GM23248 (cell line): ENCODE data around the gene TTLL5. TPM values are rescaled to one million over a fixed set of nuclear protein-coding genes. Genes with fewer than 3 reads are reported as not detected.

Source experiments
- DNase-seq: peaks from one replicate; pipeline ENCODE4 v3.0.0-alpha.2; 2015
- H2AFZ ChIP-seq: fragments of 200-600 bp; sonication (generic); 2 replicates; pipeline ENCODE4 v1.6.1; 2016; ENCODE audit warnings: antibody characterized with exemption
- H3F3A ChIP-seq: fragments of 200-600 bp; sonication (generic); 2 replicates; pipeline ENCODE4 v1.6.1; 2016; ENCODE audit warnings: mild to moderate bottlenecking, antibody characterized with exemption, mixed run types; ENCODE audit not compliant: insufficient read depth
- H3K27ac ChIP-seq: fragments of 200-600 bp; sonication (generic); 2 replicates; pipeline ENCODE4 v1.5.1; 2016; ENCODE audit warnings: mild to moderate bottlenecking
- H3K27me3 ChIP-seq: fragments of 200-600 bp; sonication (generic); replicated peaks from 2 replicates; pipeline ENCODE4 v1.6.1; 2016; ENCODE audit warnings: mild to moderate bottlenecking; ENCODE audit not compliant: insufficient read depth
- H3K36me3 ChIP-seq: fragments of 200-600 bp; sonication (generic); 2 replicates; pipeline ENCODE4 v1.6.1; 2016; ENCODE audit warnings: low read depth, mild to moderate bottlenecking
- H3K4me1 ChIP-seq: fragments of 200-600 bp; sonication (generic); 2 replicates; pipeline ENCODE4 v1.6.1; 2016; ENCODE audit warnings: mild to moderate bottlenecking; ENCODE audit not compliant: insufficient read depth
- H3K4me2 ChIP-seq: fragments of 200-600 bp; sonication (generic); one replicate; pipeline ENCODE4 v1.6.1; 2016; ENCODE audit warnings: mild to moderate bottlenecking; ENCODE audit not compliant: unreplicated experiment
- H3K4me3 ChIP-seq: fragments of 200-600 bp; sonication (generic); 2 replicates; pipeline ENCODE4 v1.5.1; 2016; ENCODE audit warnings: mild to moderate bottlenecking
- H3K79me2 ChIP-seq: fragments of 200-600 bp; sonication (generic); 2 replicates; pipeline ENCODE4 v1.6.1; 2016; ENCODE audit warnings: mild to moderate bottlenecking; ENCODE audit not compliant: insufficient read depth
- H3K9ac ChIP-seq: fragments of 200-600 bp; sonication (generic); 2 replicates; pipeline ENCODE4 v1.6.1; 2016; ENCODE audit warnings: mild to moderate bottlenecking
- H3K9me2 ChIP-seq: fragments of 200-600 bp; sonication (generic); 2 replicates; pipeline ENCODE4 v1.6.1; 2016; ENCODE audit warnings: mixed run types, mild to moderate bottlenecking, moderate library complexity; ENCODE audit not compliant: insufficient read depth
- H3K9me3 ChIP-seq: fragments of 200-600 bp; sonication (generic); one replicate; pipeline ENCODE4 v1.6.1; 2017; ENCODE audit warnings: low read depth
- H4K20me1 ChIP-seq: fragments of 200-600 bp; sonication (generic); 2 replicates; pipeline ENCODE4 v1.6.0; 2016; ENCODE audit not compliant: insufficient read depth
- EZH2 ChIP-seq: fragments of 200-600 bp; sonication (generic); IDR thresholded peaks from 2 replicates; pipeline ENCODE4 v1.6.1; 2018; ENCODE audit warnings: antibody characterized with exemption, mild to moderate bottlenecking; ENCODE audit not compliant: insufficient read depth, poor library complexity, severe bottlenecking
- EZH2phosphoT487 ChIP-seq: fragments of 200-600 bp; sonication (generic); IDR thresholded peaks from 2 replicates; pipeline ENCODE4 v1.6.1; 2018; ENCODE audit warnings: antibody characterized with exemption, moderate library complexity, mild to moderate bottlenecking, low read depth; ENCODE audit not compliant: insufficient read depth
- WGBS, 2 experiments: methylation state at CpG; one replicate each; pipeline ENCODE4 v1.1.6; 2015 to 2017; ENCODE audit warnings: low lambda C conversion rate in 2 of 2, low coverage in 1 of 2; ENCODE audit errors: missing lambda C conversion rate in 2 of 2; 5-methylcytosine and 5-hydroxymethylcytosine counted together
- in situ Hi-C: fragments of 300-500 bp; cut with MboI; formaldehyde crosslinking; loops from 2 replicates; pipeline ENCODE4 v1.15.0; 2020
- polyA plus RNA-seq: library from polyadenylated mRNA; unstranded; fragments of >200 nt; fragmentation: Nextera tagmentation; extraction: Ambion mirVana; gene quantifications from 2 replicates; pipeline ENCODE4 v1.2.1, GENCODE V29; 2016
- total RNA-seq: library from RNA; depleted of rRNA; stranded (reverse); fragments of >200 nt; shearing (Covaris generic); gene quantifications from 2 replicates; pipeline ENCODE4 v1.2.3, GENCODE V29; 2014

Gene TTLL5
- total and polyA plus RNA-seq, 2 experiments from 2014 or later: 14.6 to 17.8 TPM

DNA sequence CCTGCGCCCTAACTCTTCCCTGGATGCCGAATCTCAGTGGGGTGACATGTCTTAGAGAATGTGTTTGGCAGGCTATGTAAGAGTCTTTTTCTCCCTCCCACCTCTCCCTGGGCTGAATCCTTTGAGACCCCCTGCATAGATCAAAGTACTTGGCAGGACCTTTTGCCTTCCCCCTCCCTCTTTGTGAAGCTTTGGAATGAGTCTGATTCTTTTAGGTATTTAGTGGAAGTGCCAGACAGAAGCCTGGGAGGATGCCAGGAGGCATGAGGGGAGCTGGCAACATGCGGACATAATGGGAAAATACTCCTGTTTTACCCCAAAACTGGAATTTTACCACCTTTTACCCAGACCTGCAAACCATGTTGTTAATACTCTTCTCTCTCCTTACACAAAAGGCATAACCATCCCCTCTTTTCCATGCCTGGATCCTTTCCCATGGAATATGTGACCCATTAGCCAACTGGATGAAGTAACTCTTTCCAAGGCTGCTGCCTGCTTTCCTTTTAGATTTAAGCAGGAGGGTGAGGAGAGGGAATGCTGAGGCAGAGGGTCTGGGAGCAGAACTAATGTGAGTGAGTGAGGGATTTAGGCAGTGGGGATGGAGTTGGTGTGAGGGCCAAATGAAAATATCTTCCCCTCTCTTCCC is 41.7 kb downstream of the TTLL5 start:
- Histone ChIP-seq H3K27ac (no peak overlapping the region), H3K9me3 (no peaks in the 10 kb centered on the region), H3K36me3 (peaks cover 8% of the 10 kb centered on the region; the same call in 1 of the 2 replicates), H3K4me2 (no peak overlapping the region), H3K4me3 (no peak overlapping the region), H3K9ac (no peak overlapping the region), H3K79me2 (no peaks in the 10 kb centered on the region), H3K4me1 (peaks cover 7% of the 10 kb centered on the region; the same call in 1 of the 2 replicates), H3F3A (peaks cover 11% of the 10 kb centered on the region; the same call in 1 of the 2 replicates), H3K9me2 (no peaks in the 10 kb centered on the region), H2AFZ (no peak overlapping the region), H4K20me1 (no peaks in the 10 kb centered on the region), H3K27me3 (no peaks in the 10 kb centered on the region)
- in situ Hi-C loops: loop anchor here (25.0 kb wide), 1 partner anchor 685 kb away; the partner anchor contains the start of gene ESRRB
- TF ChIP-seq EZH2phosphoT487: no peak
- DNase-seq: peak; percentile 33
- WGBS, 2 experiments: 43 to 61% methylated on average over 3 of the region's 3 CpGs

DNA sequence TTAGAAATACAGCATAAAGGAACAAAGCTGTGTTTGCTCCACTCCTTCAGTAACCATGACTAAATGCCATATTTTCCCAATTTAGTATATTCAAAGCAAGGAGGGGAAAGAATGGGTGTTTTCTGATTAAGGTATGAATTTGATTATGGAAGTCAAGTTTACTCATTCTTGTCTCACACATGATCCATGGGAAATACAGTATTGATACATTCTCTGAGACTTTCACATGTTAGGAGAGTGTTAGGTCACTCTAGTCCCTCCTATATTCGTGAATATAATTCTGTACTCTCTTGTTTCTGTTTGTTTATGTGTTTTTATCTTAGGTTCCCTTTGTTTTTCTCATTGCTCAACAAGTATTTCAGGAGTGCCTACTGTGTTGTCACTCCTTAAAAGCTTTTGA is 42.4 kb downstream of the TTLL5 start:
- DNase-seq: no peak
- TF ChIP-seq EZH2: no peak
- no peak for TF ChIP-seq EZH2phosphoT487
- H3K4me2 ChIP-seq: no peak overlapping the region
- peaks cover 11% of the 10 kb centered on the region; the same call in 1 of the 2 replicates for H3F3A ChIP-seq
- WGBS, 2 experiments: 5 to 14% methylated on average over 1 of the region's 1 CpG
- in situ Hi-C loops: loop anchor here (25.0 kb wide), 1 partner anchor 684 kb away; the partner anchor contains the start of gene ESRRB
- H3K36me3 ChIP-seq: peaks cover 8% of the 10 kb centered on the region; the same call in 1 of the 2 replicates
- peaks cover 7% of the 10 kb centered on the region; the same call in 1 of the 2 replicates for H3K4me1 ChIP-seq
- no peaks in the 10 kb centered on the region for H3K27me3 ChIP-seq
- H3K9me3 ChIP-seq: no peaks in the 10 kb centered on the region
- H3K27ac ChIP-seq: no peak overlapping the region
- no peaks in the 10 kb centered on the region for H3K79me2 ChIP-seq
- no peaks in the 10 kb centered on the region for H4K20me1 ChIP-seq
- no peak overlapping the region for H2AFZ ChIP-seq
- no peak overlapping the region for H3K4me3 ChIP-seq
- no peaks in the 10 kb centered on the region for H3K9me2 ChIP-seq
- H3K9ac ChIP-seq: no peak overlapping the region

DNA sequence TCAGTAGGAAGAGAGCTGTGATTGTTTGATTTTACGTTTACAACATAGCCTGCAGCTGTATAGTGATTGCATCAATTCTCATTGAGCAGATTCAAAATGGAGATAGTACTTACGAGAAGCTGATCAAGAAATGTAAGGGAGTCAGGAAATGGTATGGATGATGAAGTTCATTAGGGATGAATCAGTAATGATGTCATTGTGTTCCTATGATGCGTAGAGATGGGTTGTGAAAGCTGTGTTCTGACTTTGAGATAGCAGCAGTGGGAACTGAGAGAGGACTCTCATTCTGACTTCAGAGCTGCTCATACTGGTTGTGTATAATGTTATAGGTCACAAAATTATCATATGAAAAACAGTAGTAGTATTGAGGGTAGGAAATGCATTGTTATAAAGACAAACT is 44.0 kb downstream of the TTLL5 start:
- no peak overlapping the region for H2AFZ ChIP-seq
- H3K4me3 ChIP-seq: no peak overlapping the region
- no peaks in the 10 kb centered on the region for H3K27me3 ChIP-seq
- H3K79me2 ChIP-seq: no peaks in the 10 kb centered on the region
- H3K9me2 ChIP-seq: no peaks in the 10 kb centered on the region
- in situ Hi-C loops: loop anchor here (25.0 kb wide), 1 partner anchor 682 kb away; the partner anchor contains the start of gene ESRRB
- no peak overlapping the region for H3K4me2 ChIP-seq
- no peaks in the 10 kb centered on the region for H3K36me3 ChIP-seq
- peak; percentile 6 for DNase-seq
- TF ChIP-seq EZH2 (no peak), EZH2phosphoT487 (no peak)
- peaks cover 11% of the 10 kb centered on the region; the same call in 1 of the 2 replicates for H3F3A ChIP-seq
- no peaks in the 10 kb centered on the region for H4K20me1 ChIP-seq
- H3K9ac ChIP-seq: no peak overlapping the region
- no peaks in the 10 kb centered on the region for H3K9me3 ChIP-seq
- H3K27ac ChIP-seq: no peak overlapping the region
- 94 to 96% methylated on average over 3 of the region's 3 CpGs for WGBS, 2 experiments
- H3K4me1 ChIP-seq: peaks cover 7% of the 10 kb centered on the region; the same call in 1 of the 2 replicates

DNA sequence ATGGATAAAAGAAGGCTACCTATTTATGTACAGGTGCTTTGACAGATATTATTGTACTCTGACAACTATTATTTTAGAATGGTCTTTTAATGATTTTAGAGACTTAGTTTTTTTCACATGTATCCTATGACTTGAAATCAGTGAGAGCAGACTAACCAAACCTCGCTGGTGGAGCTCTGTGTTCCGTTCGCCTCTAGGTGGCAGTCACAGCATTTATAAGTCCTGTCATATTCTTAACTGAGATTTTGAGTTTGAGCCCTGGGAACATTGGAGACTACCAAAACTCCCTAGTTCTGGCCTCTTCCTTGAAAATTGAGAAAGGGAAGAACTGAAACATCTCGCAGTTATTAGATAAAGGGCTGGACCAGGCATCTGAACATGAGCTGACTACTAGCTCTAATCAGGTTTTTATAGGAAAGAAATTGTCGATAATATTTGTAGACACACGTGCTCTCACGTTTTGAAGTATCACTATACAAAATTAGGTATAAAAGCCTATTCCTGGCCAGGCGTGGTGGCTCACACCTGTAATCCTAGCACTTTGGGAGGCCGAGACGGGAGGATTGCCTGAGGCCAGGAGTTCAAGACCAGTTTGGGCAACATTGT is 48.3 kb downstream of the TTLL5 start:
- H3K4me3 ChIP-seq: no peak overlapping the region
- no peaks in the 10 kb centered on the region for H3K36me3 ChIP-seq
- no peak overlapping the region for H3K9ac ChIP-seq
- no peak overlapping the region for H2AFZ ChIP-seq
- peaks cover 30% of the 10 kb centered on the region for H3F3A ChIP-seq
- H4K20me1 ChIP-seq: no peaks in the 10 kb centered on the region
- TF ChIP-seq EZH2 (no peak), EZH2phosphoT487 (no peak)
- no peaks in the 10 kb centered on the region for H3K9me2 ChIP-seq
- no peak overlapping the region for H3K4me2 ChIP-seq
- H3K4me1 ChIP-seq: peaks cover 14% of the 10 kb centered on the region
- H3K9me3 ChIP-seq: no peaks in the 10 kb centered on the region
- H3K27me3 ChIP-seq: no peaks in the 10 kb centered on the region
- no peak overlapping the region for H3K27ac ChIP-seq
- DNase-seq: peak; percentile 90
- no peaks in the 10 kb centered on the region for H3K79me2 ChIP-seq
- in situ Hi-C loops: loop anchor here (25.0 kb wide), 1 partner anchor 678 kb away; the partner anchor contains the start of gene ESRRB
- 46% methylated on average over 10 of the region's 10 CpGs for WGBS, 2 experiments
